D721Med (cell line): ENCODE results near the gene ADH7.
"Not testable (repeated sequence)": the region's sequence is repeated elsewhere in the genome, so short reads cannot be mapped to it uniquely, and the experiment has no call there.

Source experiments
- DNase-seq: peaks from one replicate; pipeline ENCODE4 v3.0.0; 2011; ENCODE audit warnings: low spot score; ENCODE audit not compliant: insufficient read length
- FAIRE-seq: peaks from 2 replicates; lab custom pipeline; 2011; peaks lifted over from hg19 to GRCh38; lab: Jason Lieb, UNC
- CTCF ChIP-seq: IDR thresholded peaks from 2 replicates; pipeline ENCODE4 v1.5.1; 2012; ENCODE audit warnings: mild to moderate bottlenecking, control low read depth; ENCODE audit not compliant: insufficient read depth; ENCODE audit errors: missing control alignments

Gene ADH7

GRCh38 chr4:99382745-99383360 is 52.3 kb downstream of the ADH7 start:
- no peak for DNase-seq
- TF ChIP-seq CTCF, result no peak
- FAIRE-seq, result no peak

GRCh38 chr4:99381588-99382175 is 53.5 kb downstream of the ADH7 start:
- FAIRE-seq (peak; percentile 11), DNase-seq (no peak)
- TF ChIP-seq CTCF, result no peak

- FAIRE-seq (no peak), DNase-seq (no peak)
- TF ChIP-seq CTCF, result no peak
These were observed 55.6 kb downstream of the ADH7 start for GRCh38 chr4:99379571-99379970.

- TF ChIP-seq CTCF, result no peak
These were observed 56.3 kb downstream of the ADH7 start for GRCh38 chr4:99378876-99379275.

GRCh38 chr4:99377341-99377740 is 57.8 kb downstream of the ADH7 start:
- DNase-seq, FAIRE-seq: not testable (repeated sequence)
- peak; percentile 1 for TF ChIP-seq CTCF

More at GRCh38 chr4:99378876-99379275, 56.3 kb downstream of the ADH7 start:
- FAIRE-seq (no peak), DNase-seq (no peak)

GRCh38 chr4:99372464-99372863 is 62.7 kb downstream of the ADH7 start:
- DNase-seq, FAIRE-seq: not testable (repeated sequence)

GRCh38 chr4:99367817-99368216 is 67.3 kb downstream of the ADH7 start:
- FAIRE-seq, DNase-seq: not testable (repeated sequence)

GRCh38 chr4:99366491-99366890 is 68.7 kb downstream of the ADH7 start:
- no peak for DNase-seq
- no peak for TF ChIP-seq CTCF
- no peak for FAIRE-seq
